Left ventricle myocardium inferior (tissue), 1 donor: ENCODE data around the gene KCNT1. TPM values are rescaled to one million over a fixed set of nuclear protein-coding genes. Genes with fewer than 3 reads are reported as not detected.

Experiments
- DNase-seq: peaks from one replicate; pipeline ENCODE4 v3.0.0-alpha.2; 2020
- H3K27ac ChIP-seq: fragments of 200-600 bp; replicated peaks from 2 replicates; pipeline ENCODE4 v1.8.0; 2021
- H3K27me3 ChIP-seq: fragments of 200-600 bp; 2 replicates; pipeline ENCODE4 v1.8.0; 2021; ENCODE audit warnings: low read depth
- H3K36me3 ChIP-seq: fragments of 200-600 bp; 2 replicates; pipeline ENCODE4 v1.8.0; 2021
- H3K4me1 ChIP-seq: fragments of 200-600 bp; 2 replicates; pipeline ENCODE4 v1.8.0; 2021
- H3K4me3 ChIP-seq: fragments of 200-600 bp; 2 replicates; pipeline ENCODE4 v1.8.0; 2021; ENCODE audit warnings: mild to moderate bottlenecking, moderate library complexity
- H3K9me3 ChIP-seq: fragments of 200-600 bp; replicated peaks from 2 replicates; pipeline ENCODE4 v1.8.0; 2021
- CTCF ChIP-seq: fragments of 200-600 bp; IDR thresholded peaks from 2 replicates; pipeline ENCODE4 v1.8.0; 2021; ENCODE audit warnings: antibody characterized with exemption, mild to moderate bottlenecking, borderline replicate concordance
- intact Hi-C: fragments of 100-400 bp; cut with micrococcal nuclease; formaldehyde crosslinking; loops from one replicate; pipeline ENCODE4 v1.11.0; 2022
- total RNA-seq: library from RNA; stranded (reverse); fragmentation: NEBNext Ultra II Directional; extraction: Animal tissue kit (Norgen Biotek cat#: 25700); gene quantifications from one replicate; pipeline ENCODE4 v1.2.1, GENCODE V29; 2021
- donor health status: DM: no; HTN: yes; CAD: no; lungs with severe emphysema.

KCNT1 gene
- total RNA-seq, 1 donor from 2014 or later = 3.3 TPM

GRCh38 chr9:135714242-135715055, 12.5 kb downstream of the KCNT1 start:
- Histone ChIP-seq H3K27me3 (peaks cover 73% of the 10 kb centered on the region), H3K4me1 (no peaks in the 10 kb centered on the region), H3K9me3 (no peaks in the 10 kb centered on the region), H3K4me3 (peak overlapping the region; percentile 36), H3K36me3 (no peaks in the 10 kb centered on the region), H3K27ac (no peak overlapping the region)
- intact Hi-C loops = no loop called here
- no peak for TF ChIP-seq CTCF
- no peak for DNase-seq

- Histone ChIP-seq H3K27ac (no peak overlapping the region), H3K4me1 (no peaks in the 10 kb centered on the region), H3K4me3 (no peak overlapping the region), H3K9me3 (no peaks in the 10 kb centered on the region), H3K27me3 (peaks cover 80% of the 10 kb centered on the region), H3K36me3 (no peaks in the 10 kb centered on the region)
- TF ChIP-seq CTCF = no peak
- DNase-seq = no peak
- intact Hi-C loops = no loop called here
Observed at GRCh38 chr9:135715056-135715595, 13.1 kb downstream of the KCNT1 start.

DNA sequence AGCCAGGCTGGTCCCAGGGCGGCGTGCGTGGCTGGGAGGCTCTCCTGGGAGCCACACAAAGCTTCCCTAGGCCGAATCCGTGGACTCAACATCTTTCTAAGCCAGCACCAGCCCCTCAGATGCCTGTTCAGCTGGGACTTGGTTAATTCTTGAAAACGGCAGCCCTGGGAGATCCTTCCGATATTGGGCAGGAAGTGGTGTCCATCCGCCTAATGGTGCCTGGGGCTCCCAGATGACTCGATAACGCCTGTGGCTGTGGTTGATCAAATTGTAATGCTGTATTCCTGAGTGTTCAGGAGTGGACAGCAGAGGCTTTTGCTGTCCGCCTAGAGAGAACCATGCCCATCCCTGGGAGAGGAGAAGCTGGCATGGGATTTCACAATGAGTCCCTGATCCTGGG, 14.1 kb downstream of the KCNT1 start:
- H3K27me3 ChIP-seq = peaks cover 89% of the 10 kb centered on the region
- H3K27ac ChIP-seq = no peak overlapping the region
- H3K4me1 ChIP-seq = no peaks in the 10 kb centered on the region
- no peak for DNase-seq
- no peaks in the 10 kb centered on the region for H3K9me3 ChIP-seq
- no peaks in the 10 kb centered on the region for H3K36me3 ChIP-seq
- no peak for TF ChIP-seq CTCF
- H3K4me3 ChIP-seq = no peak overlapping the region
- intact Hi-C loops = no loop called here

- no peak overlapping the region for H3K4me3 ChIP-seq
- no peak for DNase-seq
- H3K27me3 ChIP-seq = peaks cover 94% of the 10 kb centered on the region
- no peak for TF ChIP-seq CTCF
- intact Hi-C loops = no loop called here
- H3K36me3 ChIP-seq = no peaks in the 10 kb centered on the region
- H3K4me1 ChIP-seq = no peaks in the 10 kb centered on the region
- H3K9me3 ChIP-seq = no peaks in the 10 kb centered on the region
- no peak overlapping the region for H3K27ac ChIP-seq
Observed at GRCh38 chr9:135717410-135717809, 15.4 kb downstream of the KCNT1 start.

- no peaks in the 10 kb centered on the region for H3K36me3 ChIP-seq
- H3K4me3 ChIP-seq = no peak overlapping the region
- H3K27me3 ChIP-seq = peaks cover 91% of the 10 kb centered on the region
- DNase-seq = no peak
- no peak overlapping the region for H3K27ac ChIP-seq
- intact Hi-C loops = no loop called here
- H3K4me1 ChIP-seq = no peaks in the 10 kb centered on the region
- no peak for TF ChIP-seq CTCF
- H3K9me3 ChIP-seq = no peaks in the 10 kb centered on the region
Observed at GRCh38 chr9:135718616-135719015, 16.6 kb downstream of the KCNT1 start.
